Measurements from ENCODE around the gene COX6B1.

Gene COX6B1

GRCh38 chr19:35650581-35650980 is 2.5 kb downstream of the COX6B1 start:
- POLR2A ChIA-PET: interaction anchor here (0.6 to 1.0 kb wide), 2 partner anchors 10 to 37 kb away, joined by 4 read pairs; no protein-coding TSS in a partner anchor
- peaks cover 43 to 63% of the 10 kb centered on the region in 2 experiments for H3K36me3 ChIP-seq (ENCODE audit: control insufficient read depth in 2 of 2, insufficient read depth in 1 of 2, low read length in 2 of 2)

More at GRCh38 chr19:35650581-35650980, 2.5 kb downstream of the COX6B1 start:
- CTCF ChIA-PET: interaction anchor here (0.6 kb wide), 1 partner anchor 58 kb away, joined by 4 read pairs; no protein-coding TSS in a partner anchor
- H3K27ac ChIP-seq (ENCODE audit: extremely low read depth, low read depth, low read length): peak overlapping the region; percentile 37; the same call in 1 of the 2 replicates
- H3K4me1 ChIP-seq (ENCODE audit: control insufficient read depth, insufficient read depth, low read length): peaks cover 13% of the 10 kb centered on the region
- H3K4me3 ChIP-seq (ENCODE audit: low read depth, low read length): no peak overlapping the region
- TF ChIP-seq HOXA7 (CRISPR knock-in tag; IDR thresholded peaks at IDR 0.05; ENCODE audit: borderline replicate concordance) (no peak), ZNF391 (tag by site-specific recombination; IDR thresholded peaks at IDR 0.05; ENCODE audit: borderline replicate concordance, low read depth) (no peak), ATF2 (tag by site-specific recombination; IDR thresholded peaks at IDR 0.05; ENCODE audit: low read depth) (no peak), PATZ1 (tag by site-specific recombination; IDR thresholded peaks at IDR 0.05) (no peak), GLIS1 (tag by site-specific recombination; IDR thresholded peaks at IDR 0.05) (no peak), ZNF174 (tag by site-specific recombination; IDR thresholded peaks at IDR 0.05) (no peak), ZNF791 (tag by site-specific recombination; IDR thresholded peaks at IDR 0.05) (no peak), ZNF639 (tag by site-specific recombination; IDR thresholded peaks at IDR 0.05) (no peak), ZNF350 (tag by site-specific recombination; IDR thresholded peaks at IDR 0.05) (no peak), ZNF707 (tag by site-specific recombination; IDR thresholded peaks at IDR 0.05) (no peak), ZNF121 (tag by site-specific recombination; IDR thresholded peaks at IDR 0.05) (no peak), ZNF266 (tag by site-specific recombination; IDR thresholded peaks at IDR 0.05; ENCODE audit: low read depth) (no peak), ZNF280D (tag by site-specific recombination; IDR thresholded peaks at IDR 0.05) (no peak), ZNF24 (tag by site-specific recombination; IDR thresholded peaks at IDR 0.05) (no peak)
- H3K9me3 ChIP-seq (ENCODE audit: control insufficient read depth, insufficient read depth, low read depth, low read length): no peaks in the 10 kb centered on the region

All from HEK293 (cell line).